ENCODE measurements around the gene BSPH1. TPM values are rescaled to one million over a fixed set of nuclear protein-coding genes. Genes with fewer than 3 reads are reported as not detected.

Gene BSPH1
- total RNA-seq, 5 donors from 2014 or later (not counting 1 experiment from before 2014, with no cell fraction given) = not detected

DNA sequence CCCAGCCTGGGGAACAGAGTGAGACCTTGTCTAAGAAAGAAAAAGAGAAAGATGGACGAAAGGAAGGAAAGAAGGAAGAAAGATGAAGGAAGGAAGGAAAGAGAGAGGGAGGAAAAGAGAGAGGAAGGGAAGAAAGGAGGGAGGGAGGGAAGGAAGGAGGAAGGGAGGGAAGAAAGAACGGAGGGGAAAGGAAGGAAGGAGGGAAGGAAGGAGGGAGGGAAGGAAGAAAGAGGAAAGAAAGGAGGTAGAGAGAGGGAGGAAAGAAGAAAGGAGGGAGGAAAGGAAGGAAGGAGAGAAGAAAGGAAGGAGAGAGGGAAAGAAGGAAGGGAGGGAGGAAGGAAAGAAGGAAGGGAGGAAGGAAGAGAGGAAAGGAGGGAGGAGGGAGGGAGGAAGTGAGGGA, 31.0 kb upstream of the BSPH1 start:
- Histone ChIP-seq H3K4me3 (ENCODE audit: control insufficient read depth in 1 of 2, extremely low read depth in 1 of 2, low read length in 1 of 2) (no peak overlapping the region), H3K9me3 (no peaks in the 10 kb centered on the region), H3K27ac (ENCODE audit: low read length) (no peak overlapping the region), H3K36me3 (ENCODE audit: control insufficient read depth in 2 of 2, extremely low read depth in 1 of 2, insufficient read depth in 1 of 2, low read length in 1 of 2) (no peaks in the 10 kb centered on the region), H3K27me3 (replicated peaks in 1 of 2; ENCODE audit: control insufficient read depth in 2 of 2, extremely low read depth in 1 of 2, insufficient read depth in 2 of 2, low read length in 1 of 2) (peaks cover 0 to 22% of the 10 kb centered on the region in 2 experiments), H3K4me1 (ENCODE audit: control insufficient read depth in 1 of 2, extremely low read depth in 1 of 2, insufficient read depth in 2 of 2, low read length in 2 of 2) (no peaks in the 10 kb centered on the region)
- 37% methylated on average over 2 of the region's 2 CpGs for WGBS (ENCODE audit: insufficient coverage)
- no peak overlapping the region for H3K4me3 Mint-ChIP-seq
- ChIA-PET CTCF (no interaction called here), POLR2A (no interaction called here)
- H3K27ac Mint-ChIP-seq = no peak overlapping the region
- no peaks in the 10 kb centered on the region for H3K9me3 Mint-ChIP-seq
- ATAC-seq (replicated peaks in 1 of 4) = no peak
- H3K4me1 Mint-ChIP-seq = no peaks in the 10 kb centered on the region
- H3K27me3 Mint-ChIP-seq = peaks cover 32 to 51% of the 10 kb centered on the region in 2 donors
- no peaks in the 10 kb centered on the region for H3K36me3 Mint-ChIP-seq
- no peak for DNase-seq

GRCh38 chr19:48020686-48021085, 28.7 kb upstream of the BSPH1 start:
- Histone ChIP-seq H3K27me3 (replicated peaks in 1 of 2; ENCODE audit: control insufficient read depth in 2 of 2, extremely low read depth in 1 of 2, insufficient read depth in 2 of 2, low read length in 1 of 2) (peaks cover 0 to 22% of the 10 kb centered on the region in 2 experiments), H3K9me3 (no peaks in the 10 kb centered on the region), H3K36me3 (ENCODE audit: control insufficient read depth in 2 of 2, extremely low read depth in 1 of 2, insufficient read depth in 1 of 2, low read length in 1 of 2) (no peaks in the 10 kb centered on the region), H3K4me1 (ENCODE audit: control insufficient read depth in 1 of 2, extremely low read depth in 1 of 2, insufficient read depth in 2 of 2, low read length in 2 of 2) (no peaks in the 10 kb centered on the region), H3K4me3 (ENCODE audit: control insufficient read depth in 1 of 2, extremely low read depth in 1 of 2, low read length in 1 of 2) (no peak overlapping the region), H3K27ac (ENCODE audit: low read length) (no peak overlapping the region)
- CTCF ChIA-PET = no interaction called here
- Mint-ChIP-seq H3K4me3 (no peak overlapping the region), H3K36me3 (no peaks in the 10 kb centered on the region), H3K4me1 (no peaks in the 10 kb centered on the region), H3K27me3 (peaks cover 33 to 53% of the 10 kb centered on the region in 2 donors), H3K27ac (no peak overlapping the region), H3K9me3 (no peaks in the 10 kb centered on the region)
- ATAC-seq (replicated peaks in 1 of 4) (no peak), DNase-seq (no peak)
- no CpG with 5 or more reads among the region's 3 CpGs for WGBS (ENCODE audit: insufficient coverage)
- POLR2A ChIA-PET = interaction anchor here in 1 of 2 donors (0.7 kb wide), 1 partner anchor 1626 kb away, joined by 4 read pairs; no protein-coding TSS in a partner anchor

GRCh38 chr19:48010932-48011758, 19.2 kb upstream of the BSPH1 start:
- 88% methylated on average over 9 of the region's 11 CpGs for WGBS (ENCODE audit: insufficient coverage)
- no peaks in the 10 kb centered on the region for H3K36me3 Mint-ChIP-seq
- no peaks in the 10 kb centered on the region for H3K4me1 Mint-ChIP-seq
- Histone ChIP-seq H3K4me1 (ENCODE audit: control insufficient read depth in 1 of 2, extremely low read depth in 1 of 2, insufficient read depth in 2 of 2, low read length in 2 of 2) (no peaks in the 10 kb centered on the region), H3K27me3 (replicated peaks in 1 of 2; ENCODE audit: control insufficient read depth in 2 of 2, extremely low read depth in 1 of 2, insufficient read depth in 2 of 2, low read length in 1 of 2) (peaks cover 0 to 21% of the 10 kb centered on the region in 2 experiments), H3K4me3 (ENCODE audit: control insufficient read depth in 1 of 2, extremely low read depth in 1 of 2, low read length in 1 of 2) (no peak overlapping the region), H3K27ac (ENCODE audit: low read length) (no peak overlapping the region), H3K36me3 (ENCODE audit: control insufficient read depth in 2 of 2, extremely low read depth in 1 of 2, insufficient read depth in 1 of 2, low read length in 1 of 2) (no peaks in the 10 kb centered on the region), H3K9me3 (no peaks in the 10 kb centered on the region)
- no peak for ATAC-seq (replicated peaks in 1 of 4)
- H3K4me3 Mint-ChIP-seq = no peak overlapping the region
- peaks cover 16 to 29% of the 10 kb centered on the region in 2 donors for H3K27me3 Mint-ChIP-seq
- ChIA-PET POLR2A (no interaction called here), CTCF (no interaction called here)
- H3K27ac Mint-ChIP-seq = no peak overlapping the region
- peaks cover 0 to 3% (median 1%) of the 10 kb centered on the region in 3 donors for H3K9me3 Mint-ChIP-seq
- DNase-seq = no peak

DNA sequence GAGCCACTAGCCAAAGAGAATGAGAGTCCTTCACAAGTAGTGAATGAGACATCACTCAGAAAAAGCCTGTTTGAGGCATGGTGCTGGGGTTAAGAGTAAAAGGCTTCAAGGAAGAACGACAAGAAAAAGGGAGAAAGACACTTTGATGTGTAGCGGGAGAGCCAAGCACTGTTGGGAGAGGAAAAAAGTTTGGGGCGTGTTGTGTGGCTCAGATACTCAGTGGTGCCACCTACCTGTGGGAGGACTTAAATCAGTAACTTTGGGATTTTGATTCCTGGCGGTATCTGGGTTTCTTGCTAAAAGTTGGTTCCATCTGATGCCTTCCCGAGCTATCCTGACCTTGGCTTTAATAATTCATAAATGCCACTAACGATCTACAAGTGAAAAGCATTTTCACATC, 14.8 kb upstream of the BSPH1 start:
- no peak for ATAC-seq (replicated peaks in 1 of 4)
- no peaks in the 10 kb centered on the region for H3K36me3 Mint-ChIP-seq
- H3K27ac ChIP-seq (ENCODE audit: low read length) = no peak overlapping the region

DNA sequence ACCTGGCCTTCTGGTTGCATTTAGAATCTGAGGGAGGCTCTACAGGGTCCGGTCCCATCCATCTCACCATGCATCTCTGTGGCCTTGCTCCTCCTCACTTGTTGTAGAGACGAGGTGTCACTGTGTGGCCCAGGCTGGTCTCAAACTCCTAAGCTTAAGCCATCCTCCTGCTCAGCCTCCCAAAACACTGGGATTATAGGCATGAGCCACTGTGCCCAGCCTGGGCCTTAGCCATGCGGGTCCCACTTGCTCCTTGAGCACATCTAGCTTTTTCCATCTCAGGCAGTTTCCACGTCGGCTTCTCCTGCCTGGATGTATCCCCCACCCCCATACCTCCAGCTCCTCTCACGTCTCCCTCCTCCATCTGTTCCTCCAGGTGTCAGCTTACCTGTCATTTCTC, 12.3 kb upstream of the BSPH1 start:
- ChIA-PET CTCF (no interaction called here), POLR2A (no interaction called here)
- peaks cover 0 to 16% of the 10 kb centered on the region in 2 experiments for H3K27me3 ChIP-seq (replicated peaks in 1 of 2; ENCODE audit: control insufficient read depth in 2 of 2, extremely low read depth in 1 of 2, insufficient read depth in 2 of 2, low read length in 1 of 2)
- Mint-ChIP-seq H3K4me1 (no peaks in the 10 kb centered on the region), H3K27ac (no peak overlapping the region), H3K27me3 (peaks cover 37 to 38% of the 10 kb centered on the region in 2 donors), H3K36me3 (no peaks in the 10 kb centered on the region), H3K9me3 (peaks cover 0 to 3% (median 0%) of the 10 kb centered on the region in 3 donors), H3K4me3 (no peak overlapping the region)
- DNase-seq = no peak
- 68% methylated on average over 6 of the region's 6 CpGs for WGBS (ENCODE audit: insufficient coverage)
- H3K27ac ChIP-seq (ENCODE audit: low read length) = no peak overlapping the region
- H3K36me3 ChIP-seq (ENCODE audit: control insufficient read depth in 2 of 2, extremely low read depth in 1 of 2, insufficient read depth in 1 of 2, low read length in 1 of 2) = no peaks in the 10 kb centered on the region
- H3K9me3 ChIP-seq = no peaks in the 10 kb centered on the region
- ATAC-seq (replicated peaks in 1 of 4) = no peak
- no peaks in the 10 kb centered on the region for H3K4me1 ChIP-seq (ENCODE audit: control insufficient read depth in 1 of 2, extremely low read depth in 1 of 2, insufficient read depth in 2 of 2, low read length in 2 of 2)
- no peak overlapping the region for H3K4me3 ChIP-seq (ENCODE audit: control insufficient read depth in 1 of 2, extremely low read depth in 1 of 2, low read length in 1 of 2)

More for the DNA sequence above, 14.8 kb upstream of the BSPH1 start:
- ChIA-PET POLR2A (no interaction called here), CTCF (no interaction called here)
- no peaks in the 10 kb centered on the region for H3K36me3 ChIP-seq (ENCODE audit: control insufficient read depth in 2 of 2, extremely low read depth in 1 of 2, insufficient read depth in 1 of 2, low read length in 1 of 2)
- WGBS (ENCODE audit: insufficient coverage) = 81% methylated on average over 4 of the region's 6 CpGs
- H3K4me1 Mint-ChIP-seq = no peaks in the 10 kb centered on the region
- H3K4me1 ChIP-seq (ENCODE audit: control insufficient read depth in 1 of 2, extremely low read depth in 1 of 2, insufficient read depth in 2 of 2, low read length in 2 of 2) = no peaks in the 10 kb centered on the region
- H3K9me3 Mint-ChIP-seq = peaks cover 0 to 3% (median 1%) of the 10 kb centered on the region in 3 donors
- no peak overlapping the region for H3K27ac Mint-ChIP-seq
- DNase-seq = peak in 1 of 35 experiments; percentile 3
- no peak overlapping the region for H3K4me3 ChIP-seq (ENCODE audit: control insufficient read depth in 1 of 2, extremely low read depth in 1 of 2, low read length in 1 of 2)
- H3K27me3 Mint-ChIP-seq = peaks cover 34 to 36% of the 10 kb centered on the region in 2 donors
- H3K4me3 Mint-ChIP-seq = no peak overlapping the region
- peaks cover 0 to 13% of the 10 kb centered on the region in 2 experiments for H3K27me3 ChIP-seq (replicated peaks in 1 of 2; ENCODE audit: control insufficient read depth in 2 of 2, extremely low read depth in 1 of 2, insufficient read depth in 2 of 2, low read length in 1 of 2)
- H3K9me3 ChIP-seq = no peaks in the 10 kb centered on the region

- WGBS (ENCODE audit: insufficient coverage) = 80% methylated on average over 2 of the region's 6 CpGs
- Histone ChIP-seq H3K4me3 (ENCODE audit: control insufficient read depth in 1 of 2, extremely low read depth in 1 of 2, low read length in 1 of 2) (no peak overlapping the region), H3K27ac (ENCODE audit: low read length) (no peak overlapping the region), H3K9me3 (no peaks in the 10 kb centered on the region), H3K36me3 (ENCODE audit: control insufficient read depth in 2 of 2, extremely low read depth in 1 of 2, insufficient read depth in 1 of 2, low read length in 1 of 2) (no peaks in the 10 kb centered on the region), H3K4me1 (ENCODE audit: control insufficient read depth in 1 of 2, extremely low read depth in 1 of 2, insufficient read depth in 2 of 2, low read length in 2 of 2) (no peaks in the 10 kb centered on the region), H3K27me3 (replicated peaks in 1 of 2; ENCODE audit: control insufficient read depth in 2 of 2, extremely low read depth in 1 of 2, insufficient read depth in 2 of 2, low read length in 1 of 2) (peaks cover 0 to 15% of the 10 kb centered on the region in 2 experiments)
- Mint-ChIP-seq H3K27me3 (peaks cover 27 to 35% of the 10 kb centered on the region in 2 donors), H3K4me3 (no peak overlapping the region), H3K9me3 (no peaks in the 10 kb centered on the region), H3K27ac (no peak overlapping the region), H3K36me3 (no peaks in the 10 kb centered on the region), H3K4me1 (no peaks in the 10 kb centered on the region)
- ChIA-PET CTCF (interaction anchor here in 1 of 2 donors (0.7 kb wide), 1 partner anchor 768 kb away, joined by 5 read pairs; no protein-coding TSS in a partner anchor), POLR2A (no interaction called here)
- no peak for ATAC-seq (replicated peaks in 1 of 4)
- DNase-seq = no peak
Observed at GRCh38 chr19:48000846-48001245, 8.9 kb upstream of the BSPH1 start.

All from T-cell (primary cell).